ENCODE measurements around the gene NPPC.
"Not testable (repeated sequence)": the region's sequence is repeated elsewhere in the genome, so short reads cannot be mapped to it uniquely, and the experiment has no call there.

NPPC gene

GRCh38 chr2:231919341-231920035 lies 6.7 kb downstream of the NPPC start:
- no peak for DNase-seq

DNA sequence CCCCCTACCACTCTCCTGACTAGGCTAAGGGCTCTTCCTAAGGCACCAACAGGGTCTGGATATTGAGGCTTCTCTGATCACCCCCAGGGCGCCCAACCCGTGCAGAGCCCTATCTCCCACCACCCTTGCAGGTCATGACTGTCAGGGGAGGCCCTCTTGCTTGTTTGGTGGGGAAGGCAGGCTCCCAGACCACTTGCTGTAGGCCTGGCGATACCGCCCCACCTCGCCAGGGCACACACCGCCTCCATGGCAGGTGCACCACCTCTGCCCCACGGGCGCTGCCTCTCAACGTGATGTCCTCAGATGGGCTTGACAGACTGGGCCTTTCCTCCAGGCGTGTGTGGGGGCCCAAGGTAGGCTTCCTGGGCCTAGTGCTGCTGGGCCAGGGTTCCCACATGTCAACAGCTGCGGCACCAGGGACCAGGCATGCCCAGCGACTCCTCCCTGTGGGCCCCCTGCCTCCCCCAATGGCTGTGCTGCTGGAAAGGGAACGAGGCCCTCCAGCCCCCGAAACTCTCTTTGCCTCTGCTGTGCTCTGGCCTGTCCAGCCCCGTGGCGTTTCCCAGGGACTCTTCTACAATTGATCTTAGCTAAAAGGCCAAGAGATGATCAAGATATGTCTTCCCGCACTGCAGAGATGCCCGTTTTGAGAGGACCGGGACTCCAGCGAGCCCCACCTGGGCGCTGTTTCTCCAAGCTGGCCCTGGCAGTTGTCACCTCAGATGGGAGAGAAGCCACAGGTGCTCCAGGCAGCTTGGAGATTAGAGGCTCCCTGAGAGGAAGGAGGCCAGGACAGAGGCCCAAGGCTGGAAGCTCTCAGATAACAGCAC lies 7.5 kb downstream of the NPPC start:
- DNase-seq: no peak

DNA sequence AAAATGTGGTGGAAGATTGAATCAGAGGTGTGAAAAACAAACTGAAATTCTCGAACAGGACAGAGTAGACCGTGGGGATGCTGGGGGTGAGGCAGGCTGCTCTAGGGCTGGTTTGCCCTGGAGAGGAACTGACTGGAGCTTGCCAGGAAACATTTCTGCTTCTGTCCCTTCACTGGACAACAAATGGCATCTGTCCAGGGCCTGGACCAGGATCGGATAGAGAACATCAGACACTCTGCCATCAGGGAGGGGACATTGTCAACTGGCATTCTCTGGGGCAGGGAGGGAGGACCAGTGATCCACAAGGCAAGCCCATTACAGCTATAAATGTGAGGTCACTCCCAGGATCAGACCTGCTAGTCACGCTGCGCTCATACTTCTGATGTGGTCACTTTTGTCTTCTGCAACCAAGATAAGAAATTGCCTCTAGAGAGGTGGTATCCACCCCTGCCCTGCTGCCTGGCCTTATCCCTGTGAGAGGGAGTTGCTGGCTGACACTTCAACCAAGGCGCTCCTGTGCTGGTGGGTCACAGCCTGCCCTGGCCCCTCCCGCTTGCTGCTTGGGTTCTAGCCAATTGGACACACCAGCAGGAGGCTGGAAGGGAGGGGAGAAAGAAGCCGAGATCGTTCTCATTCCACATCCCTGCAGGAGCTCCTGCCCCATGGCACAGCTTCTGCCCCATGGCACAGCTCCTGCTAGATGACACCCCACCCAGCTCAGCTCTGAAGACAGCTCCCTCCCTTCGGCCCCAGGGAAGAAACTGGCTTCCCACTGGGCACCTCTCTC lies 8.7 kb downstream of the NPPC start:
- no peak for DNase-seq

GRCh38 chr2:231914077-231914690 lies 12.0 kb downstream of the NPPC start:
- DNase-seq: no peak

GRCh38 chr2:231911381-231911780 lies 14.8 kb downstream of the NPPC start:
- no peak for DNase-seq

DNA sequence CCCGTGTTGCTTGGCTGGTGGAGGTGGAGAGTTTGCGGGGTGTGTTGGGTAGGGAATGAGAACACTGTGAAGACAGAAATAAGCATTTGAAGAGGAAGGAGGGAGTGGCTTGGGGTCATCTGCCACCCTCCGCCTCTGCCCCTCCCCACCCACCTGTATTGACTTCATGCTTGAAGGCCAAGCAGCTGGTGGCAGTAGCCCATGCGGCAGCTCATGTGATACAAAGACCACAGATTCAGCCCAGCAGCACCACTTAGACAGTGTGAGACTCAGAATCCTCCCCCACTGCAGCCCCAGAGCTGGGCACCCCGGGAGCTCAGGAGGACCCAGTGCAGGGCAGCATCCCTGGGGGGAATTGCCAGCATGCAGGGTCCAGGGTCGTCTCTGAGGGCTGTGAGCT lies 15.4 kb downstream of the NPPC start:
- no peak for DNase-seq

- DNase-seq: not testable (repeated sequence)
Measured at GRCh38 chr2:231910161-231910560, 16.0 kb downstream of the NPPC start.

- DNase-seq: no peak
Measured at GRCh38 chr2:231909631-231910030, 16.6 kb downstream of the NPPC start.

GRCh38 chr2:231908584-231908983 lies 17.6 kb downstream of the NPPC start:
- no peak for DNase-seq

GRCh38 chr2:231907765-231908164 lies 18.4 kb downstream of the NPPC start:
- no peak for DNase-seq

DNA sequence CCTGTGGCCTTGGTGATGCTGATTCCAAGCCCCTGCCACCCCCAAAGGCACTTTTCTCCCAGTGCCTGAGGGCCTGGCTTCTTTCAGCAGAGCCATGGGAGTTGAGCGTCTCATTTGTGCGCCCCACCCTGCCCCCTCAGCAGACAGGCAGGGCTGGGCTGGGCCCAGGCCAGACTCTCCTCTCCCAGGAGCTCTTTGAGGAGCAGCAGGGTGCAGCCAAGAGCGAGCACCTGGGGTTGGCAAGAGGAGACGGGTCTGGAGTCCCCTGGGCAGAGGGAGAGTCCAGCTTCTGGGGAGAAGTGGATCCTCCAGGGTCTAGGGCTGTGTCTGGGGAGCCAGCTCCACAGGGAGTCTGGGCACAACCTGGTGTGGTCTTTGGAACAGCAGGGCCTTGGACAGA lies 21.2 kb downstream of the NPPC start:
- no peak for DNase-seq

- no peak for DNase-seq
Measured at GRCh38 chr2:231904161-231904611, 22.0 kb downstream of the NPPC start.

DNA sequence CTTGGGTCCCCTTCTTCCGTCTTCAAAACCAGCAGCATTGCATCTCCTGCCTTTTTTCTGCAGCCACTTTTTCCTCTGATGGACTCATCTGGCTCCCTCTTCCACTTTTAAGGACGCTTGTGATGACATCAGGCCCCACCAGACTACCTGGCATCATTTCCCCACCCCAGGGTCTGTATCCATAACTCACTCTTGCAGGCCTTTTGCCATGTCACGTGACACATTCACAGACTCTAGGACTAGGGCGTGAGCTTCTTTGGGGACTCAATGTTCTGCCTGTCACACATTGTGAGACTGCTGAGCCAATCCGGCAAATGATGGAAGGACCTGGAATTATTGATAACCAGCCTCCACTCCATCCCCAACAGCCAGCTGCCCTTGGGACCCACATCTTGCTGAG lies 23.6 kb downstream of the NPPC start:
- DNase-seq: no peak

- no peak for DNase-seq
Measured at GRCh38 chr2:231900972-231901371, 25.2 kb downstream of the NPPC start.

- DNase-seq: peak; percentile 62
Measured at GRCh38 chr2:231900486-231900942, 25.7 kb downstream of the NPPC start.

- no peak for DNase-seq
Measured at GRCh38 chr2:231894566-231895380, 31.4 kb downstream of the NPPC start.

GRCh38 chr2:231891514-231891905 lies 34.7 kb downstream of the NPPC start:
- no peak for DNase-seq

GRCh38 chr2:231890896-231891513 lies 35.2 kb downstream of the NPPC start:
- DNase-seq: no peak

GRCh38 chr2:231887756-231888155 lies 38.4 kb downstream of the NPPC start:
- no peak for DNase-seq

- DNase-seq: no peak
Measured at GRCh38 chr2:231886071-231886681, 40.0 kb downstream of the NPPC start.

All from stimulated activated CD4-positive, alpha-beta T cell treated with anti-CD3 and anti-CD28 coated beads, Interleukin-4, amount 100 ng/mL, for 1 hour (primary cell).